Heart left ventricle (tissue), 16 donors: ENCODE results near the gene SRSF5. TPM values are rescaled to one million over a fixed set of nuclear protein-coding genes. Genes with fewer than 3 reads are reported as not detected.

Source experiments
- ATAC-seq, 4 donors: fragments of 200-7000 bp; cut with Tn5 transposase; one replicate each; pipeline ENCODE4 v1.9.1; 2020 to 2022; ENCODE audit warnings: moderate library complexity in 4 of 4, mild to moderate bottlenecking in 3 of 4, moderate number of reproducible peaks in 1 of 4
- DNase-seq, 5 donors: peaks; one replicate each; pipeline ENCODE4 v3.0.0-alpha.2; 2020
- H3K27ac ChIP-seq, 12 donors: fragments of 200-600 bp; sonication (generic) in 4 of 12; one replicate each; pipeline versions ENCODE4 v1.5.0 to v1.8.0; 2016 to 2022; ENCODE audit warnings: mild to moderate bottlenecking in 2 of 12
- H3K27me3 ChIP-seq, 9 donors: fragments of 200-600 bp; sonication (generic) in 2 of 9; one replicate each; pipeline versions ENCODE4 v1.5.1 to v1.8.0; 2016 to 2022; ENCODE audit warnings: mild to moderate bottlenecking in 3 of 9
- H3K36me3 ChIP-seq, 9 donors: fragments of 200-600 bp; sonication (generic) in 2 of 9; one replicate each; pipeline versions ENCODE4 v1.5.0 to v1.8.0; 2018 to 2022; ENCODE audit warnings: mild to moderate bottlenecking in 2 of 9
- H3K4me1 ChIP-seq, 12 donors: fragments of 200-600 bp; sonication (generic) in 4 of 12; one replicate each; pipeline versions ENCODE4 v1.5.0 to v1.8.0; 2016 to 2022; ENCODE audit warnings: mild to moderate bottlenecking in 3 of 12
- H3K4me3 ChIP-seq, 12 donors: fragments of 200-600 bp; sonication (generic) in 4 of 12; one replicate each; pipeline versions ENCODE4 v1.5.0 to v1.8.0; 2017 to 2022; ENCODE audit warnings: mild to moderate bottlenecking in 9 of 12, moderate library complexity in 4 of 12
- H3K9me3 ChIP-seq, 12 donors: fragments of 200-600 bp; sonication (generic) in 4 of 12; one replicate each; pipeline versions ENCODE4 v1.5.0 to v1.8.0; 2016 to 2022; ENCODE audit warnings: mild to moderate bottlenecking in 1 of 12
- POLR2A ChIP-seq, 2 donors: fragments of 450-650 bp; IDR thresholded peaks; one replicate each; pipeline ENCODE4 v1.6.1; 2017; ENCODE audit warnings: antibody characterized with exemption in 2 of 2, mild to moderate bottlenecking in 2 of 2, moderate library complexity in 2 of 2
- WGBS, 4 donors: extraction: QIAGEN DNeasy Blood & Tissue Kit in 2 of 4; methylation state at CpG; one replicate each; pipeline versions ENCODE4 v1.1.5 to v1.1.7; 2013 to 2018; 5-methylcytosine and 5-hydroxymethylcytosine counted together
- intact Hi-C, 10 donors: fragments of 100-400 bp; cut with DNase I; formaldehyde crosslinking; loops; one replicate each; pipeline versions ENCODE4 v1.11.1 to v1.14.2; 2022
- polyA plus RNA-seq, 2 donors: library from polyadenylated mRNA; stranded (reverse); fragments of 200-250 nt; gene quantifications; one replicate each; pipeline ENCODE4 v1.2.3, GENCODE V29; 2013
- total RNA-seq, 9 donors: library from RNA; depleted of rRNA in 2 of 9; stranded (reverse); fragments of >200 nt in 2 of 9; fragmentation: NEBNext Ultra II Directional in 3 of 9; extraction: Animal tissue kit (Norgen Biotek cat#: 25700) in 3 of 9; gene quantifications; one replicate each; pipeline versions ENCODE4 v1.1.0 to v1.2.4, GENCODE V29; 2016 to 2023
- TF ChIP-seq, protein P1 (sequence below), 12 donors: fragments of 200-600 bp; sonication (generic) in 4 of 12; IDR thresholded peaks; one replicate each; pipeline versions ENCODE4 v1.5.0 to v1.8.0; 2018 to 2022; ENCODE audit warnings: antibody characterized with exemption in 12 of 12, mild to moderate bottlenecking in 5 of 12
- donor health status: ischemic (EF 13 %, LVEDD 7.1; RV severe dilation, severe dysfunction).
- donor health status: healthy with polysubstance abuse.
- donor health status: DM: no; HTN: yes; CAD: no.
- donor health status: DM: no; HTN: no; CAD: no.
- donor health status: ischemic (EF 25% LVEDD 6.9; RV normal size, moderate dysfunction).
- donor health status: ischemic (EF 25% LVEDD 5.7; RV mildly dilated, moderate dysfunction).
- donor health status: healthy.
- donor health status: DM: yes; HTN: yes; CAD: no.
- donor health status: ischemic (EF 35%, LVEDD 5.7; RV mildly dilated, moderate dysfunction).
- donor health status: nonischemic (EF 11% LVEDD 7.7; RV severe dilation, severe dysfunction).
- donor health status: DM: yes; HTN: yes; CAD: no.
- donor health status: PGD.
- donor health status: ischemic (EF 29% LVEDD 5.4; RV normal size, mild dysfunction).
- donor health status: nonischemic (EF 23%, LVEDD 6.1; RV moderate dilation, normal function).

Gene SRSF5
- total and polyA plus RNA-seq, 11 donors, result 63.8 to 197 (median 176) TPM

DNA sequence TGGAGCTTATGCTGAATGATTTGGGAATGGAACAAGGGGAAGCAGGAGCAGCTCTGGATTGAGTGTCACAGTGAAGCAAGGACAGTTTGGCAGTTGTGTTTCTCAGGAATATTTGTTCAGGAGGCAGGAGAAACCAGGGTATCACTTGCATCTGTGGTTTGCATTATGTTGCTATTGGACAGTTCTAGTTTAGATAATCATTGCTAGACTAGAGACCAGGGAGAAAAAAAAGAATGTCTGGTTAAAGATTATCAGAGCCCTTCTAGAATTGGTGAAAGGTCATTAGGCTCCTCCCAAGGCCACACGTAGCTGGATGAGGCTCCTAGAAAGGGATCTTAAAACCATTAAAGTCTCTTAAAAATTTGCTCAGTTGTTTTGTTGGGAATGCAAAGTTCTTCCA lies 17.0 kb upstream of the SRSF5 start:
- 54 to 85% (median 66%) methylated on average over 1 of the region's 1 CpG for WGBS, 4 donors
- intact Hi-C loops, result no loop called here
- DNase-seq, result no peak
- H3K4me3 ChIP-seq, result no peak overlapping the region
- H3K4me1 ChIP-seq, result no peaks in the 10 kb centered on the region
- H3K27ac ChIP-seq, result no peak overlapping the region
- H3K27me3 ChIP-seq, result no peaks in the 10 kb centered on the region
- ATAC-seq, result no peak
- H3K9me3 ChIP-seq, result no peaks in the 10 kb centered on the region
- H3K36me3 ChIP-seq, result no peaks in the 10 kb centered on the region
- TF ChIP-seq POLR2A (IDR thresholded peaks at IDR 0.05), result no peak
- TF ChIP-seq, protein P1, sequence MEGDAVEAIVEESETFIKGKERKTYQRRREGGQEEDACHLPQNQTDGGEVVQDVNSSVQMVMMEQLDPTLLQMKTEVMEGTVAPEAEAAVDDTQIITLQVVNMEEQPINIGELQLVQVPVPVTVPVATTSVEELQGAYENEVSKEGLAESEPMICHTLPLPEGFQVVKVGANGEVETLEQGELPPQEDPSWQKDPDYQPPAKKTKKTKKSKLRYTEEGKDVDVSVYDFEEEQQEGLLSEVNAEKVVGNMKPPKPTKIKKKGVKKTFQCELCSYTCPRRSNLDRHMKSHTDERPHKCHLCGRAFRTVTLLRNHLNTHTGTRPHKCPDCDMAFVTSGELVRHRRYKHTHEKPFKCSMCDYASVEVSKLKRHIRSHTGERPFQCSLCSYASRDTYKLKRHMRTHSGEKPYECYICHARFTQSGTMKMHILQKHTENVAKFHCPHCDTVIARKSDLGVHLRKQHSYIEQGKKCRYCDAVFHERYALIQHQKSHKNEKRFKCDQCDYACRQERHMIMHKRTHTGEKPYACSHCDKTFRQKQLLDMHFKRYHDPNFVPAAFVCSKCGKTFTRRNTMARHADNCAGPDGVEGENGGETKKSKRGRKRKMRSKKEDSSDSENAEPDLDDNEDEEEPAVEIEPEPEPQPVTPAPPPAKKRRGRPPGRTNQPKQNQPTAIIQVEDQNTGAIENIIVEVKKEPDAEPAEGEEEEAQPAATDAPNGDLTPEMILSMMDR (IDR thresholded peaks at IDR 0.05), result no peak

DNA sequence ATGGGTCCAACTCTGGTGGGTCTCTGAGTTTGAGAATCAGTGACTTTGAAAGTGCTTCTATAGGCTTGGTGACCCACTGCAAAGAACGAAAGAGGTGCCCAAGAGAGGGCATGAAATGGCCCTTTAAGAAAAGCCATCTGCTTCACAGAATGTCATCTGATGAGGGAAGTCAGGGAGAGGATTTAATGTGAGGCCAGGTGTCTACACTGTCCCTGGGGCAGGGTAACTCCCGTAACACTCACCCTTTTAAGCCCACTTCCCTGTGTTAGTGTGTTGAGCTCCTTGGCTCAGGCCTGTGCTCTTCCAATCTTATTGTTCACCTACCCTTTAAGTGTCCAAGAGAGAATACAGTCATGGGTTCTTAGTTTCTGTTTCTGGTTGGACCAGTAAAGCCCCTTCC lies 16.4 kb upstream of the SRSF5 start:
- no peaks in the 10 kb centered on the region for H3K4me1 ChIP-seq
- ATAC-seq (no peak), DNase-seq (no peak)
- no peak overlapping the region for H3K4me3 ChIP-seq
- no peaks in the 10 kb centered on the region for H3K27me3 ChIP-seq
- no peak for TF ChIP-seq POLR2A (IDR thresholded peaks at IDR 0.05)
- TF ChIP-seq, protein P1 (IDR thresholded peaks at IDR 0.05), result no peak
- H3K27ac ChIP-seq, result no peak overlapping the region
- intact Hi-C loops, result no loop called here
- WGBS, 4 donors, result 90 to 98% (median 95%) methylated on average over 2 of the region's 2 CpGs
- no peaks in the 10 kb centered on the region for H3K9me3 ChIP-seq
- H3K36me3 ChIP-seq, result no peaks in the 10 kb centered on the region

DNA sequence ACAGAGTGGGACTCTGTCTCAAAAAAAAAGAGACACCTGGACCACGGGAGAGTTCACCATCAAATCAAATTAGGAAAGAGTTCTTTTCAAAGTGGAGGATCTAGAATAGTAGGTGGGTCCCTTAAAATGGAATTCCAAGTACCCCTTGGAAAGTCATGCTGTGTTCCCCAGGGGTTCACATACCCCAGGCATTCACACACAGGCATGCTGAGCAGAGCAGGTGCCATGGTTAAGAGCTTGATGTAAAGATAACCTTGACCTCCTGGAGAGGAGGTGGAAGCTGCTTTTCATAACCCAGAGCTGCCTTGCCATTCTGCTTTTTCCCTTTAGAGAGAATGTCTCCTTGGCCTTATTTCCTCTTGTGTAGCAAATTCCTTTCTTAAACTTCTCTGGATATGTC lies 14.2 kb upstream of the SRSF5 start:
- WGBS, 4 donors, result 50 to 71% (median 55%) methylated on average over 1 of the region's 1 CpG
- Histone ChIP-seq H3K27me3 (no peaks in the 10 kb centered on the region), H3K4me1 (no peaks in the 10 kb centered on the region), H3K9me3 (no peaks in the 10 kb centered on the region), H3K27ac (no peak overlapping the region), H3K4me3 (no peak overlapping the region), H3K36me3 (no peaks in the 10 kb centered on the region)
- ATAC-seq (no peak), DNase-seq (no peak)
- TF ChIP-seq, protein P1 (IDR thresholded peaks at IDR 0.05), result no peak
- TF ChIP-seq POLR2A (IDR thresholded peaks at IDR 0.05), result no peak
- intact Hi-C loops, result no loop called here

DNA sequence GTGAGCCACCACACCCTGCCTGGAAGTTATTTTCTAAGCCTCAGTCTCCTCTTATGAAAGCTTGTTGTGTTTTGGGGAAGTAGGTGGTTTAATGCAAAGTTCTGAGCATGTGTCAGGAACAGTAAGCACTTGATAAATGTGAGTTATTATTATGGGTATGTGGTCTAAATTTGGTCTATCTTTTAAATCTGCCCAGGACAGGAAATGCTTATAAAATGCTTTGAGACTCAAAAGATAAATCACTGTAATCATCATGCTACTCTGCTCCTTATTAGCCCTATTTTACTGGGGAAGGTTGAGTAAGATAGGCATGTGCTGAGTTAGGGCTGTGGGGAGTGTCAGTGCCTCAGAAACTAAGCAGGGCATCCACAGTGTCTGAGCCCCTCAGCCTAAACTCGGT lies 13.1 kb upstream of the SRSF5 start:
- no peaks in the 10 kb centered on the region for H3K36me3 ChIP-seq
- no peak for DNase-seq
- H3K27ac ChIP-seq, result no peak overlapping the region
- H3K4me1 ChIP-seq, result no peaks in the 10 kb centered on the region
- no peaks in the 10 kb centered on the region for H3K9me3 ChIP-seq
- TF ChIP-seq, protein P1 (IDR thresholded peaks at IDR 0.05), result no peak
- intact Hi-C loops, result no loop called here
- ATAC-seq, result no peak
- no peak overlapping the region for H3K4me3 ChIP-seq
- WGBS, 4 donors, result 80 to 92% (median 87%) methylated on average over 1 of the region's 1 CpG
- no peaks in the 10 kb centered on the region for H3K27me3 ChIP-seq
